H1 (cell line): ENCODE data around the gene SIX5. TPM values are rescaled to one million over a fixed set of nuclear protein-coding genes. Genes with fewer than 3 reads are reported as not detected.
A peak's percentile ranks its signal among the peaks of the same experiment; 100 is the strongest.

Source experiments
- CTCF ChIA-PET: fragments of 300-600 bp; sonication (Branson Sonifier 250); formaldehyde crosslinking; loops from one replicate; lab custom pipeline; 2021; ENCODE audit not compliant: partially characterized antibody; lab: Charles Lee
- POLR2A ChIA-PET: fragments of 300-600 bp; sonication (Branson Sonifier 250); formaldehyde crosslinking; loops from one replicate; lab custom pipeline; 2021; ENCODE audit warnings: inconsistent platforms; ENCODE audit not compliant: partially characterized antibody; lab: Charles Lee
- DNase-seq, 2 experiments: peaks; one replicate each; pipeline versions ENCODE4 v3.0.0 to v3.0.0-alpha.2; 2010 to 2022; ENCODE audit warnings: low spot score in 2 of 2, low read depth in 1 of 2, mixed read lengths in 1 of 2
- FAIRE-seq: peaks from 2 replicates; lab custom pipeline; 2011; peaks lifted over from hg19 to GRCh38; lab: Jason Lieb, UNC
- H2AFZ ChIP-seq: 2 replicates; pipeline ENCODE4 v1.8.1; 2012; ENCODE audit warnings: low read length, inconsistent platforms
- H2AK5ac ChIP-seq: 2 replicates; pipeline ENCODE4 v1.6.1; 2013; ENCODE audit warnings: low read depth, low read length
- H2BK120ac ChIP-seq: replicated peaks from 2 replicates; pipeline ENCODE3; 2013; ENCODE audit warnings: low read depth, low read length, inconsistent platforms
- H2BK12ac ChIP-seq: 2 replicates; pipeline ENCODE4 v1.6.1; 2013; ENCODE audit warnings: low read depth, low read length
- H2BK15ac ChIP-seq: 2 replicates; pipeline ENCODE4 v1.6.1; 2013; ENCODE audit warnings: low read length
- H2BK20ac ChIP-seq: 2 replicates; pipeline ENCODE4 v1.6.1; 2013; ENCODE audit warnings: low read length
- H2BK5ac ChIP-seq: 2 replicates; pipeline ENCODE4 v1.6.1; 2013; ENCODE audit warnings: low read depth, low read length
- H3K14ac ChIP-seq: 2 replicates; pipeline ENCODE4 v1.6.1; 2013; ENCODE audit warnings: inconsistent platforms; ENCODE audit not compliant: insufficient read length
- H3K18ac ChIP-seq: 2 replicates; pipeline ENCODE4 v1.6.1; 2013; ENCODE audit warnings: low read length; ENCODE audit errors: extremely low read depth
- H3K23ac ChIP-seq: 2 replicates; pipeline ENCODE4 v1.6.1; 2013; ENCODE audit warnings: inconsistent platforms; ENCODE audit not compliant: insufficient read length
- H3K23me2 ChIP-seq: 2 replicates; pipeline ENCODE4 v1.6.1; 2013; ENCODE audit warnings: low read depth, low read length
- H3K27ac ChIP-seq: 2 replicates; pipeline ENCODE4 v1.6.1; 2011; ENCODE audit warnings: low read depth, low read length, inconsistent platforms
- H3K27me3 ChIP-seq, 4 experiments: replicated peaks in 1 of 4; 1 replicate in 1 of 4; 2 replicates in 3 of 4; pipeline versions ENCODE4 v1.6.1 to v1.8.1; 2011 to 2013; ENCODE audit warnings: low read length in 3 of 4, mild to moderate bottlenecking in 3 of 4, inconsistent platforms in 2 of 4, mixed read lengths in 2 of 4, moderate library complexity in 1 of 4; ENCODE audit not compliant: control insufficient read depth in 3 of 4, insufficient read depth in 3 of 4; ENCODE audit errors: extremely low read depth in 1 of 4
- H3K36me3 ChIP-seq, 4 experiments: 2 replicates each; pipeline versions ENCODE4 v1.6.1 to v1.8.1; 2011 to 2013; ENCODE audit warnings: mild to moderate bottlenecking in 4 of 4, low read length in 3 of 4, moderate library complexity in 2 of 4, control low read depth in 1 of 4, inconsistent platforms in 1 of 4; ENCODE audit not compliant: insufficient read depth in 4 of 4, control insufficient read depth in 2 of 4
- H3K4ac ChIP-seq: replicated peaks from 2 replicates; pipeline ENCODE3; 2013; ENCODE audit warnings: low read length, low read depth, mixed read lengths, inconsistent platforms; ENCODE audit not compliant: insufficient read length
- H3K4me1 ChIP-seq, 4 experiments: replicated peaks in 1 of 4; 1 replicate in 1 of 4; 2 replicates in 3 of 4; pipeline versions ENCODE4 v1.6.1 to v1.8.1; 2011 to 2013; ENCODE audit warnings: low read length in 3 of 4, inconsistent platforms in 2 of 4, mixed read lengths in 1 of 4; ENCODE audit not compliant: insufficient read depth in 4 of 4, control insufficient read depth in 3 of 4
- H3K4me2 ChIP-seq, 2 experiments: 2 replicates each; pipeline versions ENCODE4 v1.6.1 to v1.8.1; 2011 to 2013; ENCODE audit warnings: low read depth in 2 of 2, low read length in 2 of 2, control low read depth in 1 of 2, inconsistent platforms in 1 of 2, mild to moderate bottlenecking in 1 of 2; ENCODE audit not compliant: insufficient read depth in 1 of 2
- H3K4me3 ChIP-seq, 4 experiments: fragments of 200-600, 300-600 bp in 1 of 4; sonication (generic), shearing (Covaris generic), sonication (Bioruptor Twin) in 1 of 4; 2 replicates each; pipeline versions ENCODE4 v1.5.1 to v1.8.1; 2011 to 2016; ENCODE audit warnings: low read length in 4 of 4, low read depth in 3 of 4, control low read depth in 2 of 4, inconsistent platforms in 2 of 4, mild to moderate bottlenecking in 2 of 4, mixed read lengths in 1 of 4, moderate library complexity in 1 of 4; ENCODE audit not compliant: insufficient read depth in 2 of 4; ENCODE audit errors: extremely low read depth in 1 of 4
- H3K56ac ChIP-seq: replicated peaks from 2 replicates; pipeline ENCODE3; 2013; ENCODE audit warnings: low read depth, mild to moderate bottlenecking, mixed read lengths, low read length, inconsistent platforms; ENCODE audit not compliant: insufficient read length
- H3K79me1 ChIP-seq: 2 replicates; pipeline ENCODE4 v1.6.1; 2013; ENCODE audit warnings: low read depth, low read length, control low read depth
- H3K79me2 ChIP-seq, 2 experiments: 2 replicates each; pipeline versions ENCODE4 v1.6.1 to v1.8.1; 2012 to 2013; ENCODE audit warnings: low read length in 2 of 2, mild to moderate bottlenecking in 2 of 2, inconsistent platforms in 1 of 2; ENCODE audit not compliant: insufficient read depth in 2 of 2, control insufficient read depth in 1 of 2
- H3K9ac ChIP-seq, 4 experiments: replicated peaks in 1 of 4; 1 replicate in 1 of 4; 2 replicates in 3 of 4; pipeline versions ENCODE4 v1.6.1 to v1.8.1; 2011 to 2013; ENCODE audit warnings: low read depth in 3 of 4, low read length in 3 of 4, control low read depth in 2 of 4, mild to moderate bottlenecking in 2 of 4, moderate library complexity in 2 of 4, inconsistent platforms in 1 of 4; ENCODE audit errors: extremely low read depth in 1 of 4
- H3K9me3 ChIP-seq, 2 experiments: 2 replicates each; pipeline versions ENCODE4 v1.6.1 to v1.8.1; 2012 to 2013; ENCODE audit warnings: mild to moderate bottlenecking in 2 of 2, moderate library complexity in 2 of 2, control low read depth in 1 of 2, inconsistent platforms in 1 of 2, low read depth in 1 of 2, low read length in 1 of 2, mixed read lengths in 1 of 2; ENCODE audit not compliant: insufficient read depth in 2 of 2
- H4K20me1 ChIP-seq, 2 experiments: replicated peaks in 1 of 2; 2 replicates each; pipeline versions ENCODE3 to v1.8.1; 2011 to 2013; ENCODE audit warnings: inconsistent platforms in 2 of 2, low read length in 2 of 2, mild to moderate bottlenecking in 1 of 2; ENCODE audit not compliant: insufficient read depth in 2 of 2, control insufficient read depth in 1 of 2
- H4K5ac ChIP-seq: 2 replicates; pipeline ENCODE4 v1.6.1; 2013; ENCODE audit warnings: low read length, low read depth, mixed read lengths, inconsistent platforms; ENCODE audit not compliant: insufficient read length
- H4K8ac ChIP-seq: 2 replicates; pipeline ENCODE4 v1.8.0; 2013; ENCODE audit warnings: mild to moderate bottlenecking, moderate library complexity, low read length, inconsistent platforms; ENCODE audit not compliant: insufficient read depth; ENCODE audit errors: extremely low read depth
- H4K91ac ChIP-seq: replicated peaks from 2 replicates; pipeline ENCODE3; 2013; ENCODE audit warnings: low read length, mixed read lengths, inconsistent platforms; ENCODE audit not compliant: insufficient read length
- CHD2 ChIP-seq: IDR thresholded peaks from 2 replicates; pipeline ENCODE4 v1.6.1; 2012; ENCODE audit warnings: low read length, improper control_type of control experiment
- KDM1A ChIP-seq: fragments of 200-600, 300-600 bp; sonication (generic); IDR thresholded peaks from 2 replicates; pipeline ENCODE4 v1.7.1; 2016; ENCODE audit warnings: mild to moderate bottlenecking, low read length, borderline replicate concordance
- POLR2AphosphoS5 ChIP-seq: IDR thresholded peaks from 2 replicates; pipeline ENCODE4 v1.6.1; 2011; ENCODE audit warnings: low read depth, low read length
- SIN3A ChIP-seq, 2 experiments: IDR thresholded peaks in 1 of 2; conservative IDR thresholded peaks in 1 of 2; 2 replicates each; pipeline ENCODE4 v1.6.1; 2011 to 2012; ENCODE audit warnings: low read length in 2 of 2, improper control_type of control experiment in 1 of 2, low read depth in 1 of 2, mild to moderate bottlenecking in 1 of 2
- WGBS, 2 experiments: shearing (Covaris generic) in 1 of 2; methylation state at CpG; one replicate each; pipeline versions ENCODE4 v1.1.6 to v1.1.7; 2013 to 2015; ENCODE audit warnings: low lambda C conversion rate in 2 of 2, mixed read lengths in 2 of 2, inconsistent platforms in 1 of 2, low coverage in 1 of 2, missing lambda C conversion rate in 1 of 2; ENCODE audit not compliant: insufficient replicate concordance in 2 of 2, insufficient coverage in 1 of 2, insufficient read length in 1 of 2; ENCODE audit errors: extremely low coverage in 1 of 2, missing lambda C conversion rate in 1 of 2; 5-methylcytosine and 5-hydroxymethylcytosine counted together
- polyA plus RNA-seq, 7 experiments: library from polyadenylated mRNA; depleted of rRNA in 3 of 7; stranded (reverse) in 5 of 7; unstranded in 2 of 7; fragments of >200 nt in 5 of 7; fragments of 200-250 nt in 2 of 7; gene quantifications; 1 replicate in 5 of 7; 2 replicates in 1 of 7; 4 replicates in 1 of 7; pipeline versions ENCODE4 v1.2.1 to v1.2.3, GENCODE V29; 2011 to 2013; ENCODE audit warnings: missing spikeins in 2 of 7, mixed read lengths in 2 of 7
- total RNA-seq: library from RNA; stranded (reverse); fragmentation: NEBNext Ultra II Directional; extraction: Animal tissue kit (Norgen Biotek cat#: 25700); gene quantifications from 2 replicates; pipeline ENCODE4 v1.2.1, GENCODE V29; 2021
- TF ChIP-seq, protein P1 (sequence below): IDR thresholded peaks from 2 replicates; pipeline ENCODE4 v1.6.1; 2012; ENCODE audit warnings: inconsistent platforms

SIX5 gene
- total and polyA plus RNA-seq, 2 of the 8 experiments (the other 6 are each of a cell fraction or from before 2014, with no cell fraction given) = 20.9 to 24.2 TPM

DNA sequence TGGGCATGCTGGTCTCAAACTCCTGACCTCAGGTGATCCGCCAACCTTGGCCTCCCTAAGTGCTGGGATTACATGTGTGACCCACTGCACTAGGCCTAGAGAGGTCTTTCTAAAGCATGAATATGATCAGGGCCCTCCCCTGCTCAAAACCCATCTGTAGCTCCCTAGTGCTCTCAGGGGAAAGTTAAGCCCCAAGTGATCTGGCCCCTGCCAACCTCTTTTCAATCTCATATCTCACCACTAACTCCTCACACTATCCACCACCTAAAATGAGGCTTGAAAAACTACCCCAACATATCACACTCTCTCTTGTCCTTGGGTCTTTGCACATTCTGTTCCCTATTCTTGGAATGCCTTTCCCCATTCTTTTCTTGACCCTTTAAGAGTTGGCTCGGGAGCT lies 25.6 kb upstream of the SIX5 start:
- no peak overlapping the region for H2AK5ac ChIP-seq
- DNase-seq (no peak), FAIRE-seq (no peak)
- no peak overlapping the region for H4K8ac ChIP-seq
- peaks cover 10% of the 10 kb centered on the region for H3K79me1 ChIP-seq
- H3K56ac ChIP-seq = no peak overlapping the region
- peaks cover 4% of the 10 kb centered on the region; the same call in 1 of the 2 replicates for H3K23me2 ChIP-seq
- H2AFZ ChIP-seq = no peak overlapping the region
- peaks cover 0 to 3% of the 10 kb centered on the region in 2 experiments for H4K20me1 ChIP-seq
- no peaks in the 10 kb centered on the region for H3K27me3 ChIP-seq
- TF ChIP-seq KDM1A (0 out of 2 replicates have a peak, but pooled peaks have one; percentile 56), CHD2 (no peak), POLR2AphosphoS5 (no peak), SIN3A (conservative IDR thresholded peaks at IDR 0.05 in 1 of 2, IDR thresholded peaks at IDR 0.05 in 1 of 2; ENCODE audit: low read depth in 1 of 2, low read length in 2 of 2) (no peak)
- TF ChIP-seq, protein P1, sequence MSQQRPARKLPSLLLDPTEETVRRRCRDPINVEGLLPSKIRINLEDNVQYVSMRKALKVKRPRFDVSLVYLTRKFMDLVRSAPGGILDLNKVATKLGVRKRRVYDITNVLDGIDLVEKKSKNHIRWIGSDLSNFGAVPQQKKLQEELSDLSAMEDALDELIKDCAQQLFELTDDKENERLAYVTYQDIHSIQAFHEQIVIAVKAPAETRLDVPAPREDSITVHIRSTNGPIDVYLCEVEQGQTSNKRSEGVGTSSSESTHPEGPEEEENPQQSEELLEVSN = no peak
- H3K4ac ChIP-seq = no peak overlapping the region
- ChIA-PET POLR2A (interaction anchor here (1.1 to 4.3 kb wide), 4 partner anchors 9 to 69 kb away, joined by 3 to 27 read pairs (median 4); partner anchors contain the start of genes SIX5 and SYMPK), CTCF (interaction anchor here (1.0 to 3.7 kb wide), 6 partner anchors 9 to 106 kb away, joined by 3 to 12 read pairs (median 4); partner anchors contain the start of gene DMPK)
- H3K4me3 ChIP-seq = no peak overlapping the region
- no peak overlapping the region for H2BK20ac ChIP-seq
- H3K9ac ChIP-seq = no peak overlapping the region
- H3K4me2 ChIP-seq = no peak overlapping the region
- H3K4me1 ChIP-seq = peaks cover 0 to 6% (median 5%) of the 10 kb centered on the region in 4 experiments; a peak in 3 of 7 replicates
- H3K18ac ChIP-seq = no peak overlapping the region
- H2BK120ac ChIP-seq = no peak overlapping the region
- no peak overlapping the region for H2BK15ac ChIP-seq
- H3K79me2 ChIP-seq = peaks cover 0 to 12% of the 10 kb centered on the region in 2 experiments; a peak in 2 of 4 replicates
- H3K14ac ChIP-seq = no peak overlapping the region
- no peak overlapping the region for H3K23ac ChIP-seq
- peaks cover 0 to 4% (median 2%) of the 10 kb centered on the region in 4 experiments; a peak in 3 of 8 replicates for H3K36me3 ChIP-seq
- H3K27ac ChIP-seq = no peak overlapping the region
- H3K9me3 ChIP-seq = no peaks in the 10 kb centered on the region
- H2BK12ac ChIP-seq = no peak overlapping the region
- no peak overlapping the region for H4K91ac ChIP-seq
- no peak overlapping the region for H2BK5ac ChIP-seq
- 92% methylated on average over 2 of the region's 2 CpGs; no CpG with 5 or more reads in 1 of the 2 experiments for WGBS, 2 experiments
- no peak overlapping the region for H4K5ac ChIP-seq
